SK-N-SH (cell line): ENCODE results near the gene LCNL1. TPM values are rescaled to one million over a fixed set of nuclear protein-coding genes. Genes with fewer than 3 reads are reported as not detected.

Experiments
- CTCF ChIA-PET: fragments of 300-600, 350-600 bp; formaldehyde crosslinking; extraction: SDS; loops from one replicate; lab custom pipeline; 2021; lab: Yijun Ruan, JAX
- POLR2A ChIA-PET: fragments of 350-600 bp; sonication (Branson Sonifier 250); formaldehyde crosslinking; extraction: SDS; loops from one replicate; lab custom pipeline; 2020; ENCODE audit warnings: antibody characterized with exemption, inconsistent platforms; lab: Yijun Ruan, JAX
- DNase-seq: peaks from one replicate; pipeline ENCODE4 v3.0.0; 2012
- H2AFZ ChIP-seq: fragments of 200-600 bp; sonication (generic); 2 replicates; pipeline ENCODE4 v1.8.1; 2016; ENCODE audit warnings: antibody characterized with exemption, mild to moderate bottlenecking, low read depth
- H3F3A ChIP-seq: fragments of 200-600 bp; sonication (generic); replicated peaks from 2 replicates; pipeline ENCODE3; 2016; ENCODE audit warnings: antibody characterized with exemption, mild to moderate bottlenecking; ENCODE audit not compliant: insufficient read depth
- H3K27ac ChIP-seq, 2 experiments: fragments of 200-500 bp in 1 of 2; fragments of 200-600 bp in 1 of 2; sonication (Bioruptor generic) in 1 of 2; sonication (generic), shearing (Covaris generic) in 1 of 2; 2 replicates each; pipeline versions ENCODE4 v1.5.1 to v1.6.1; 2014 to 2016; ENCODE audit warnings: low read depth in 2 of 2, inconsistent platforms in 1 of 2, low read length in 1 of 2, mild to moderate bottlenecking in 1 of 2, mixed read lengths in 1 of 2
- H3K27me3 ChIP-seq: fragments of 200-600 bp; sonication (generic), shearing (Covaris generic); 2 replicates; pipeline ENCODE4 v1.6.1; 2016; ENCODE audit warnings: mixed run types; ENCODE audit not compliant: insufficient read depth
- H3K36me3 ChIP-seq, 2 experiments: fragments of 200-500 bp in 1 of 2; fragments of 200-600 bp in 1 of 2; sonication (Bioruptor generic) in 1 of 2; sonication (generic) in 1 of 2; replicated peaks in 1 of 2; 2 replicates each; pipeline versions ENCODE3 to v1.5.1; 2014 to 2016; ENCODE audit warnings: low read length in 1 of 2, mild to moderate bottlenecking in 1 of 2; ENCODE audit not compliant: insufficient read depth in 2 of 2, control insufficient read depth in 1 of 2
- H3K4me1 ChIP-seq, 2 experiments: fragments of 200-500 bp in 1 of 2; fragments of 200-600 bp in 1 of 2; sonication (Bioruptor generic) in 1 of 2; sonication (generic), shearing (Covaris generic) in 1 of 2; 2 replicates each; pipeline versions ENCODE4 v1.5.1 to v1.6.1; 2014 to 2016; ENCODE audit warnings: low read depth in 1 of 2, low read length in 1 of 2, mixed run types in 1 of 2; ENCODE audit not compliant: insufficient read depth in 2 of 2, control insufficient read depth in 1 of 2
- H3K4me2 ChIP-seq: fragments of 200-600 bp; sonication (generic), shearing (Covaris generic); 2 replicates; pipeline ENCODE4 v1.6.1; 2017; ENCODE audit warnings: mixed run types
- H3K4me3 ChIP-seq, 2 experiments: fragments of 200-500 bp in 1 of 2; fragments of 200-600 bp in 1 of 2; sonication (Bioruptor generic) in 1 of 2; sonication (generic), shearing (Covaris generic) in 1 of 2; 2 replicates each; pipeline versions ENCODE4 v1.5.1 to v1.8.1; 2014 to 2016; ENCODE audit warnings: low read depth in 2 of 2, inconsistent platforms in 1 of 2, low read length in 1 of 2, mild to moderate bottlenecking in 1 of 2, mixed read lengths in 1 of 2, moderate library complexity in 1 of 2
- H3K79me2 ChIP-seq: fragments of 200-600 bp; sonication (generic); 2 replicates; pipeline ENCODE4 v1.8.1; 2017; ENCODE audit warnings: mild to moderate bottlenecking; ENCODE audit not compliant: insufficient read depth
- H3K9ac ChIP-seq: fragments of 200-600 bp; sonication (generic); 2 replicates; pipeline ENCODE4 v1.6.1; 2017; ENCODE audit warnings: mixed run types
- H3K9me2 ChIP-seq: fragments of 200-600 bp; sonication (generic); 2 replicates; pipeline ENCODE4 v1.6.1; 2017; ENCODE audit warnings: mixed run types
- H3K9me3 ChIP-seq: fragments of 200-600 bp; sonication (generic); 2 replicates; pipeline ENCODE4 v1.6.1; 2017; ENCODE audit warnings: mixed run types, mild to moderate bottlenecking, moderate library complexity
- H4K20me1 ChIP-seq: fragments of 200-600 bp; sonication (generic); 2 replicates; pipeline ENCODE4 v1.6.1; 2017; ENCODE audit warnings: mild to moderate bottlenecking, mixed run types; ENCODE audit not compliant: insufficient read depth
- CTCF ChIP-seq: fragments of 200-600 bp; sonication (generic); IDR thresholded peaks from 2 replicates; pipeline ENCODE4 v1.6.1; 2017; ENCODE audit warnings: antibody characterized with exemption, mild to moderate bottlenecking, moderate library complexity
- ELF1 ChIP-seq: IDR thresholded peaks from 2 replicates; pipeline ENCODE4 v1.4.0; 2012
- FOXJ3 ChIP-seq: sonication (generic); formaldehyde crosslinking; IDR thresholded peaks from 2 replicates; pipeline ENCODE4 v1.5.1; 2020; ENCODE audit warnings: mild to moderate bottlenecking, missing genetic modification reagents
- FOXM1 ChIP-seq: IDR thresholded peaks from 2 replicates; pipeline ENCODE4 v1.4.0; 2012; ENCODE audit warnings: low read depth, mild to moderate bottlenecking
- GATA2 ChIP-seq: sonication (generic); formaldehyde crosslinking; IDR thresholded peaks from 2 replicates; pipeline ENCODE4 v1.5.0; 2020; ENCODE audit warnings: mild to moderate bottlenecking, missing genetic modification reagents
- MAX ChIP-seq: IDR thresholded peaks from 2 replicates; pipeline ENCODE4 v1.4.0; 2012; ENCODE audit warnings: low read depth
- PBX3 ChIP-seq: IDR thresholded peaks from 2 replicates; pipeline ENCODE4; 2012
- RAD21 ChIP-seq: IDR thresholded peaks from 2 replicates; pipeline ENCODE4 v1.6.1; 2012; ENCODE audit warnings: mild to moderate bottlenecking, low read length
- RCOR1 ChIP-seq: fragments of 150-350 bp; IDR thresholded peaks from 2 replicates; pipeline ENCODE4 v1.6.1; 2017; ENCODE audit warnings: antibody characterized with exemption, low read length
- RFX5 ChIP-seq: IDR thresholded peaks from 2 replicates; pipeline ENCODE4 v1.6.1; 2012; ENCODE audit warnings: mild to moderate bottlenecking, improper control_type of control experiment, low read length
- RXRA ChIP-seq: IDR thresholded peaks from 2 replicates; pipeline ENCODE4 v1.4.0; 2012; ENCODE audit warnings: low read depth, mild to moderate bottlenecking, borderline replicate concordance
- SMC3 ChIP-seq: IDR thresholded peaks from 2 replicates; pipeline ENCODE4 v1.6.1; 2012; ENCODE audit warnings: low read depth, low read length, improper control_type of control experiment
- USF1 ChIP-seq: IDR thresholded peaks from 2 replicates; pipeline ENCODE4 v1.4.0; 2012; ENCODE audit warnings: low read depth, borderline replicate concordance
- USF2 ChIP-seq: fragments of 150-350 bp; IDR thresholded peaks from 2 replicates; pipeline ENCODE4 v1.6.1; 2017; ENCODE audit warnings: antibody characterized with exemption, low read length, low read depth, borderline replicate concordance
- WGBS: methylation state at CpG from one replicate; pipeline ENCODE4 v1.1.6; 2017; ENCODE audit warnings: low lambda C conversion rate; 5-methylcytosine and 5-hydroxymethylcytosine counted together
- polyA plus RNA-seq, 3 experiments: library from polyadenylated mRNA; depleted of rRNA; stranded (reverse); fragments of >200 nt; gene quantifications; 2 replicates each; pipeline ENCODE4 v1.2.3, GENCODE V29; 2012

The LCNL1 gene
- polyA plus RNA-seq, 1 of the 3 experiments (the other 2 are of a cell fraction) = not detected

- Histone ChIP-seq H3K9ac (no peak overlapping the region), H3K4me1 (peaks cover 0 to 28% of the 10 kb centered on the region in 2 experiments; a peak in 1 of 4 replicates), H3K27me3 (no peaks in the 10 kb centered on the region), H3K79me2 (0 out of 2 replicates have a peak, but pooled peaks cover 3% of the 10 kb centered on the region), H3K27ac (no peak overlapping the region), H3K36me3 (no peaks in the 10 kb centered on the region), H2AFZ (no peak overlapping the region), H4K20me1 (0 out of 2 replicates have a peak, but pooled peaks cover 4% of the 10 kb centered on the region), H3K4me2 (no peak overlapping the region)
- CTCF ChIA-PET = interaction anchor here (1.6 to 5.4 kb wide), 3 partner anchors 12 to 75 kb away, joined by 3 to 53 read pairs (median 10); no protein-coding TSS in a partner anchor
- TF ChIP-seq RCOR1 (no peak), USF1 (no peak), FOXJ3 (CRISPR knock-in tag) (no peak), RAD21 (no peak)
- TF ChIP-seq, all 33 proteins: peak for 0
- POLR2A ChIA-PET = no interaction called here
- H3F3A ChIP-seq = no peaks in the 10 kb centered on the region
- H3K9me2 ChIP-seq = no peaks in the 10 kb centered on the region
- no peaks in the 10 kb centered on the region for H3K9me3 ChIP-seq
- WGBS = 73% methylated on average over 6 of the region's 7 CpGs
- H3K4me3 ChIP-seq = no peak overlapping the region
- DNase-seq = no peak
Observed at GRCh38 chr9:137023157-137023556, 40.4 kb downstream of the LCNL1 start.

GRCh38 chr9:137023583-137023991, 40.8 kb downstream of the LCNL1 start:
- Histone ChIP-seq H3K27me3 (no peaks in the 10 kb centered on the region), H3K4me2 (no peak overlapping the region), H2AFZ (no peak overlapping the region), H3F3A (no peaks in the 10 kb centered on the region), H3K4me3 (no peak overlapping the region), H3K79me2 (0 out of 2 replicates have a peak, but pooled peaks cover 3% of the 10 kb centered on the region), H3K9me2 (no peaks in the 10 kb centered on the region), H4K20me1 (0 out of 2 replicates have a peak, but pooled peaks cover 4% of the 10 kb centered on the region), H3K9me3 (no peaks in the 10 kb centered on the region), H3K4me1 (peaks cover 2 to 30% of the 10 kb centered on the region in 2 experiments; a peak in 1 of 4 replicates), H3K9ac (no peak overlapping the region), H3K36me3 (no peaks in the 10 kb centered on the region), H3K27ac (no peak overlapping the region)
- 100% methylated on average over 5 of the region's 15 CpGs for WGBS
- DNase-seq = no peak
- POLR2A ChIA-PET = no interaction called here
- TF ChIP-seq USF2 = no peak
- TF ChIP-seq SMC3 = no peak
- TF ChIP-seq FOXM1 = no peak
- TF ChIP-seq CTCF = no peak
- TF ChIP-seq RCOR1 = no peak
- no peak for TF ChIP-seq RXRA
- TF ChIP-seq GATA2 (CRISPR knock-in tag) = no peak
- no peak for TF ChIP-seq MAX
- no peak for TF ChIP-seq PBX3
- TF ChIP-seq ELF1 = no peak
- no peak for TF ChIP-seq RFX5
- TF ChIP-seq FOXJ3 (CRISPR knock-in tag) = no peak
- CTCF ChIA-PET = interaction anchor here (1.6 to 5.4 kb wide), 3 partner anchors 12 to 76 kb away, joined by 3 to 53 read pairs (median 10); no protein-coding TSS in a partner anchor
